Stimulated activated CD4-positive, alpha-beta T cell treated with anti-CD3 and anti-CD28 coated beads, TNF-alpha, amount 100 ng/mL, for 1 hour (primary cell): ENCODE data around the gene TNFAIP1.
A peak's percentile ranks its signal among the peaks of the same experiment; 100 is the strongest.

Experiments
- DNase-seq, 3 donors: peaks; one replicate each; pipeline ENCODE4 v3.0.0-alpha.2; 2020; ENCODE audit warnings: low read depth in 3 of 3, low spot score in 1 of 3

TNFAIP1 gene

DNA sequence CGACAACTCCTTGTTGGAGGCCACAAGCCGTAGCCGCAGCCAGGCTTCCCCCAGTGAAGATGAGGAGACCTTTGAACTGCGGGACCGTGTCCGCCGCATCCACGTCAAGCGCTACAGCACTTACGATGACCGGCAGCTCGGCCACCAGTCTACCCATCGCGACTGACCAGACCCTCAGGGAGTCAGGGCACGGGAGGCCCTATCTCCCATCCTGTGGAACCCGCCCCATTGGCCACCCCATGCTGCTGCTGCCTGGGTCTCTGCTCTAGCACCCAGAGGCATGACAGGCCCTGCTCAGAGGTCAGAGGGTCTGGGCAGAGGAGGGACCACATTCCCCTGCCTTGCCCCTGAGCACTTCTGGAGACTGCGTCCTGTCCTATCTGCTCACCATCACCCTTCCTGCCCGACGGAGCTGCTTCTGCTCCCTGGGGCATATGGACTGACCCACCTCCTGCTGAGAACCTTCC lies 8.9 kb downstream of the TNFAIP1 start:
- no peak for DNase-seq

DNA sequence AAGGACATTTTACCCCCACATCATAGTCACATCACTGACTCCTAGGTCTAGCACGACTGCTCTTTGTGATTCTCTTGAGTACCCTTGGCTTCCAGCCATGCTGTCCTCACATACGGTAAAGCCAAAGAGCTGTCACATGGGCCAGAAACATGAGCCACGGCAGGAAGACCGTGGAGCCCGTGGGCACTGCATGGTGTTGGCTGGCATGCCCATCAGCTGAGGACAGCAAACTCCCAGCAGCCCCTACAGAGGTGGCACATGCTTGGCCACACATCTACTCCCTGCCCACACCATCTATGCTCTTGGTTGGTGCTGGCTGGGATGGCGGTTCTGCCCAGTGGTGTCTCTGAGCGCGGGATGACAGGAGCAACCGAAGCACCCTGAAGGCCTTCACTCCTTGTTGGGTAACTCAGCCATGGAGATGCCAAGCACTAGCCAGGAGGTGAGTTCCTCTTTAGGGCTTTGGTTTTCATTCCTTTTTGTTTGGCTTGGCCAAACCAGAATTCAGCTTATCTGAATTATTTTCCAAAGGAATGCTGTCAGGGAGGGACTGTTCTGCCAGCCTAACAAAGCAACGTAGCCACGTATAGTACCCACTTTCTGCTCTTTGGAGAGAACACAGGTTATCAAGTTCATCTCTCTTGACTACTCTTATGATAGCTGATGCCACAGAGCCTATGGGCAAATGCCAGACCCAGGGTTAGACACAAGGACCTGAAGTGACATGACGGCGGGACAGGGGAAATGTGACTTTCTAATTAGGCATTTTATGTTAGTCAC lies 10.0 kb downstream of the TNFAIP1 start:
- no peak for DNase-seq

DNA sequence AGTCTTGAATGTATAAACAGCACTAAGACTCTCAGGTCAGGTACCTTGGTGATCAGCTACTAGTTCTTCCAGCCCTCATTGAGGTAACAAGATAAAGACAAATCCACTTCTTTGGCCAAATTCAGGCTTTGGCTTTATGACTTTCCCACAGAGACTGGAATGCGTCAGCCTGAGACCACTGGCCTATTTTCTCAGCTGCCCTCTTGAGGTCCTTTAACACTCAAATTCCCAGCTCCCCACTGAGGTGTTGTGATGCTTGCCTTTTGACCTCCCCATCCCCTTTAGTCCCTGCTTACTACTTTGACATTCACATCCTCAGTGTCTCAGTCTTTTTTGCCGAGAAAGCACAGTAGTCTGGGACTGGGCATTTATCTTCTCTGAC lies 10.6 kb downstream of the TNFAIP1 start:
- no peak for DNase-seq

DNA sequence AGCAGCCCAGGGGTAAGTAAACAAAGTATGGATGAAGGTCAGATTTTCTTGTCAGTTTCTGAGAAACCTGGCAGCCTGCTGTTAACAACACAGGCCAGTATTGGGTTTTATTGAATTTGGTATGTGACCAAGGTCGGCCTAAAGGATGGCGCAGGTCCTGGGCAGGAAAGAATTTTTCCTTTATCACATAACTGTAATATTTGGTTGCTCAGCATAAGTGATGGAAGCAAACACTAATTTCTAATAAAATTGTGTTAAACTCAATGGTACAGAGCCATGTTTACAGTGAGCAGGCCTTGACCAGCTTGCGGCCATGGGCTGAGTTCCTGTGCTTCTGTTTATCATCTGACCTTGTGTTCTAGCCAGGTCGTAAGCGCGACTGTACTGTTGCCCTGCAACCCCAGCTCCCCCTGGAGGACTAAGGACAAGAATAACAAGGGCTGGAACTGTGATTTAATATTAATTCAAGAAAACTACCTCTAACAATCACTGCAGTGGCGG lies 11.2 kb downstream of the TNFAIP1 start:
- no peak for DNase-seq

DNA sequence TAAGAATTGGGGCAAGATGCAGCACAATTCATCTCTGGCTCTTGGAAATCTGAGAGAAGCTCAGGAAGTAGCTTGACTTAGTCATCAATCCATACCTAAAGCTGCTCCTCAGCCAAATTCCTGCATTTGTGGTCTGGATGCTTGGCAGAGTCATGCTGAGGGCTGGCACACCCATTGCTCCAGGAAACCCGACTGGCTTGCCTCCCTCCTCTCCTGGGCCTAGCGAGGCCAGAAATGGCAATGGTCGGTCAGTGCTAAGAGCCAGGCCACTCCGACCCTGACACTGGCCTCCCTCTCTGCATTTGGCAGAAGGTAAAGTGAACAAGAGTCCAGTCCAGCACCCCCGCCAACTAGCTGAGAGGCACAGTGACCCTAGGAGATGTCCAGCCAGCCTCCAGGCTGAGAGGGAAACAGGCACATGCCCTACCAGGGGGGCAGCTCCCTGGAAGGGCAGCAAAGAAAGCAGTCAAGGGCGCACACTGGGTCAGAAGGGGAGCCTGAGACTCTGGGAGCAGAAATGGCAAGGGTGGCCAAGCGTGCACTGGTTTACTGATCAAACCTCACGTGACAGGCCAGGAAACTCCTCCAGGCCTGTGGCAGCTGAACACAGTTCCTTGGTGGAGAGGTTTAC lies 11.8 kb downstream of the TNFAIP1 start:
- no peak for DNase-seq

DNA sequence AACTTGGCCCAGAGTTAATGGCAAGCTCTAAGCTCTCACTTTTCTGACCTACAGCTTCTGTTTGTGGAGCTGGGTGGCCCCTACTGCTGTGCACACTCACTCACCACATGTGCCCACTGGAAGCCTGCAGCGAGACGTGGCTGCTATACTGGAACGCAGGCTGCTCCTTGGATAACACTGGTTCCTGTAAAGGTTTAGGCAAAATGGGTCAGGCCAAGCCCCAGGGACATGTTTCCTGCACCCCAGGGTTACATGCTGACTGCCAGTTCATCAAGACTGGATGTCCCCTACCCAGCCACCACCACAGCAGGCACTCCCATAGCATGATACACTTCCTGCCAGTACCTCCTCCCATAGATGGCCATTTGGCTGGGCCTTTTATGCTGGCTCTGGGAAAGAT lies 13.4 kb downstream of the TNFAIP1 start:
- no peak for DNase-seq

DNA sequence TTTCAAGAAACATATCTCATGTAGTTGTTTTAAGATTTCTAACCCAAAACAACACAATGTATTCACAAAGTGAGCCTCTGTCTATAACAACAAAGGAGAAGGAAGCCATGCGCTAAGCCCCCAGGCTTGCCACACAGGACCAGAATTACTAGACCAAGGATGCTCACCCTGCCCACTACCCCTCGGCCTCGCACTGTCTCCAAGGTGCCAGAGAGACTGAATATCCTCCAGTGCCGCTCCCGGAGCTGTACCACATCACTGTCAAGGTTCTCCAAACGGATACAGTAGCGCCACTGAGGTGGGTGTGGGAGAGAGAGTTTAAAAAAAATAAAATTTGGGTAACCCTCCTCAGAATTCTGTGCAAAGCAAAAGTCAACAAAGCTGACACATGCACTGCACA lies 14.7 kb downstream of the TNFAIP1 start:
- DNase-seq = no peak

DNA sequence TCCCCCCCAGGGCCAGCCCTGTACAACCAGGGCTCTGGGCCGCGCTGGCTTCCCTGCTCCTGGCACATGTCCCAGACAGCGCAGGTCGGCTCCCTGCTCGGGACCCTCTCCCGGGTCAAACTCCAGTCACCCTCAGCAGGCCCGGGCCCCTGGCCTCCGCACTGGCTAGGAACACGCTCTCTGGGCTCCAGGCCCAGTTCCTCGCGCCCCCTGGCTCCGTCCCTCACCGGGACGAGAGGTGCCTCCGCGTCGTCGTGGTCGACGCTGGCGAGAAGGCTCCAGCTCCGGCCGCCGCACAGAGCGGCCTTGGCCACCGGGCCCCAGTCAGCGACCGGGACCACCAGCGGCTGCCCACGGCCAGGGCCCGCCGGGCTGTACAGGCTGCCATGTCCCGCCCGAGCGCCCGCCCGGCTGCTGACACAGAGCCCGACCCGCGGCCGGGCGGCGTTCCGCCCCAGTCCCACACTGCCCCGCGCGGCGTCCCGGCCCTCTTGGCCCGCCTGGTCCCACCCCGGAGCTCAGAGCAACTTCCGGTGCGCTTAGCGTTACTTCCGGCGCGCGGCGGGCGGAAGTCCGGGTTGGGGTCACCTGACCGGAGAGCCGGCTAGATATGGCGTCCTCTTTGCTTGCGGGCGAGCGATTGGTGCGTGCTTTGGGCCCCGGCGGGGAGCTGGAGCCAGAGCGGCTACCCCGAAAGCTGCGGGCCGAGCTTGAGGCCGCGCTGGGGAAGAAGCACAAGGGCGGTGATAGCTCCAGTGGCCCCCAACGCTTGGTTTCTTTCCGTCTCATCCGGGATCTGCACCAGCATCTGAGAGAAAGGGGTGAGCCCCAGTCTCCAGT lies 21.7 kb downstream of the TNFAIP1 start, which contains the start of gene POLDIP2:
Gene POLDIP2 (minus strand): TSS at position 467 of the 840 bp plus-strand sequence. CDS start 79 bp downstream, at position 388.
- DNase-seq = peak; percentile 80 to 92 (median 91)

DNA sequence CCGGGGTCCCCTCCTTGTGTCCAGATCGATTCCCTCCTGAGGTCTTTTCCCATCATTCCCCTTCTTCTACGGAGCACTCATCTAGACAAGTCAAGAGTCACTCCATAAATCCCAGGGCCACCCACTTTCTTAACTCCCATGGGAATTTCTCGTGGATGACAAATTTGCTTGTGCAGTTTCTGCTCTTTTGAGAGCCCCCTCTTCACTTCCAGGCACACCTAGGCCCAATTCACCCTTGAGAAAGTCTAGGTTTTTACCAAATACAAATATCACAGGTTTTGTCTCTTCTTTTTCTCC lies 22.3 kb downstream of the TNFAIP1 start:
- no peak for DNase-seq

DNA sequence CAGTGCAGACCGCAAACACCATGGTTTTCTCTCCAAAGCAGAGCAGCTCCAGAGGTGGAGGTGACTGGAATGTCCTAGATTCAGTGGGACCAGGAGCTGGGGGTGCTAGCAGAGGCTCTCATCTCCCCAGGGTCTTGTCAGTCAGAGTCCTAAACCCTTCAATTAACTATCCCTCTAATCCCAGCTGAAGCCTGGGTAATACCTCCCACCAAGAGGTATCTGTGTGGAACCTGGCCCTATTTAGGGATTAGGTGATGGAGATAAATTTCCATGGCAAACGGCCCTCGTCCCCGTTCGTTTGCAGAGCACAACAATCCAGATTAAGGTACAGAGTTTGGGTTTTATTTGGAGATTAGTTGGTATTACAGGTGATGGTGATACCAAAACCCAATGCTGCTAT lies 27.6 kb downstream of the TNFAIP1 start:
- no peak for DNase-seq

DNA sequence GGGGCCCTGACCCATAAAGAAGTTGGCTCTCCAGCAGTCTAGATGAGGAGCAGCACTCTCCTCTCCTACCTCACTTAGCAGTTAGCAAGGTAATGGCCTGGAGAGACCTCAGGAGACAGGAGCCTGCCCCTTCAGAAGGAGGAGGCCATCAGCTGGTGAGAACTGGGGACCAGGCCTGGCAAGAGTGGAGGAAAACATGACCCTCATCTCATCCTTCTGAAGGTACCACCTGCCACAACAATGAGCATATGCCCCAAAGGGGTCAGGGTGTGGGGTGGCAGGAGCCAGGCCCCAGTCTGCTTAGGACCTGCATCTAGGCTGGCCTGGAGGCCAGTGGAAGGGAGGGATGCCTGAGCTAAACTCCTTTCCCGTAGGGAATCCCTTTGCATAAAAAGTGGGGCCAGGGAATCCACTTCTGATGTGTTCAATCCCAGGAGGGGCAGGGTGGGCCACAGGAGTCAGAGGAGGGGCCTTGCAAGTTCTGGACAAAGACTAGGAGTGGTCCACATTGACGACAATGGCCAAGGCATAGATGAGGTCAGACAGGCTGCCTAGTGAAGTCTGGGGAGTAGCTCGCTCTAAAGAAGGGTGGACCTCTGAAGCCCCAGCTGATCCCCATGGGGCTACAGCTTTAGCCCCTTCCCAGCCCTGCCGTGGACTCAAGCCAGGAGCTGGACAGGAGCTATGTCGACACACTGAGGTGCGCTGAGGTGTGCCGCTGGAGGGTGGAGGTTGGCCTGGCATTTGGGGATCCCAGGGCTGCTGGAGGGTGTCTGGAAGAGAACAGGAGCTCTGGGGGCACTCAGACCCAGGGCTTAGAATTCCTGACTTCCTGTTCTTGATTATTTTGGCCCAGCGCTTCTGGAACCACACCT lies 28.5 kb downstream of the TNFAIP1 start:
- DNase-seq = no peak

DNA sequence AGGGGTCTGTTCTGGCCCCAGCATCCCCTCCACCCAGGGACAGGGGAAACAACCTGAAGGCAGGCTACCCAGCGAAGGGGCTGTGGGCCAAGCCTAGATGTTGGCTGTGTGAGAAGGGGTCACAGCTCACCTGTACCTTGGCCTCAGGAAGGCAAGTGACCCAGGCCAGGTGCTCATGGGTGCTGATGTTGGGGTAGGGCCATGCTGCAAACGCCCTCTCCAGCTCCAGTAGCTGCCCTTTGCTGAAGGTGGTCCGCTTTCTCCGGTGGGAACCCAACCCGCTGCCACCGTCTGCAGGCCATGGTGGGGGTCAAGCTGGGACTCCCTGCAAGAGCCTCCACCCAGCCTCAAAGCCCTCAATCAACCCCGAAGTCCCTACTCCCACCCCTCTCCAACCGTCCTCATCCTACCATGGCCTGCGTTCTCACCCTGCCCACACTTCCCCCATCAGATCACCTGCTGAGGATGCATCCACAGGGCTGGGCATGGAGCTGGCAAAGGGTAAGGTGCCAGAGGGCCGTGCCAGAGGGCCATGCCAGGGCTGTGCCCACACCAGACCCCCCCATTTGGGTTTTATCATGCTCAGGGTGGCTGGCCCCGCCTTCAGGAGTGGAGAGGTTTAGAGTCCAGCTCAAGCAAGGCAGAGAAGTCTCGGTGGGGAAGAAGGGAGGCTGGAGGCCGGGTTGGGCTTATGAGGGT lies 29.3 kb downstream of the TNFAIP1 start, which contains the start of gene SEBOX:
Gene SEBOX (minus strand): TSS at position 535 of the 699 bp plus-strand sequence. CDS start 48 bp downstream, at position 487.
- no peak for DNase-seq

DNA sequence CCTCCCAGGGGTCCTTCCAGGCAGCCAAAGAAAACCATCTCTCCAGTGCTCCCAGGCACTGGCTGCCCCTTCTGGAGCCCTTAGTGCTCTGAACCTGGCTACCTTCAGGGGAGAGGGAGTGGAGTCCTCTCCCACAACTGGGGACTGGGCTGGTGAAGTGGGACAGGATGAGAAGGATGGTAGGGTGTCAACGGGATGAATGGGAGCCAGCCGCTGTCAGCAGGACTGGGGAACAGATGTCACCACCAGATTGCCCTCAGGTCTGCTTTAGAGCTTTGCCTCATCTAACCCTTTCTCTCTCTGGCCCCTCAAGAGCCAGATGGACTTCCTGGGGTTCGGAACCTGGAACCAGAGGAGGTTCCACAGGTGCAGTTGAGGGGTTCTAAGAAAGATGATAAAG lies 29.9 kb downstream of the TNFAIP1 start:
- DNase-seq = no peak

DNA sequence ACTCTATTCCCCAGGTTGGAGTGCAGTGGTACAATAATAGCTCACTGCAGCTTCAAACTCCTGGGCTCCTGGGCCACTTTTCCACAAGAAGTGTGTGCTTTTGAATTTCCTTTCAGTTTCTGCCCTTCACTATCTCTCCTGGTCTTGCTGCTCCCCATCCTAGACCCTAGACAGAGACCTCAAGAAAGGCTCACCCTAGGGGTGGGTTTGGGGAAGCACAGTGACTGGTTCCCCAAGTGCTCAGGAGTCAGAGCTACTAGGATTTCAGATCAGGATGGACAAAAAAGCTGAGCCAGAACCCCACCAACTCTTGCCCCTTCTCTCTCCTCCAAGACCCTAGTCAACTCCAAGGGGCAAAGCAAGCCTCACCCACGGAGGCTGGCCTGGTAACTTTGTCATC lies 31.0 kb downstream of the TNFAIP1 start:
- no peak for DNase-seq

DNA sequence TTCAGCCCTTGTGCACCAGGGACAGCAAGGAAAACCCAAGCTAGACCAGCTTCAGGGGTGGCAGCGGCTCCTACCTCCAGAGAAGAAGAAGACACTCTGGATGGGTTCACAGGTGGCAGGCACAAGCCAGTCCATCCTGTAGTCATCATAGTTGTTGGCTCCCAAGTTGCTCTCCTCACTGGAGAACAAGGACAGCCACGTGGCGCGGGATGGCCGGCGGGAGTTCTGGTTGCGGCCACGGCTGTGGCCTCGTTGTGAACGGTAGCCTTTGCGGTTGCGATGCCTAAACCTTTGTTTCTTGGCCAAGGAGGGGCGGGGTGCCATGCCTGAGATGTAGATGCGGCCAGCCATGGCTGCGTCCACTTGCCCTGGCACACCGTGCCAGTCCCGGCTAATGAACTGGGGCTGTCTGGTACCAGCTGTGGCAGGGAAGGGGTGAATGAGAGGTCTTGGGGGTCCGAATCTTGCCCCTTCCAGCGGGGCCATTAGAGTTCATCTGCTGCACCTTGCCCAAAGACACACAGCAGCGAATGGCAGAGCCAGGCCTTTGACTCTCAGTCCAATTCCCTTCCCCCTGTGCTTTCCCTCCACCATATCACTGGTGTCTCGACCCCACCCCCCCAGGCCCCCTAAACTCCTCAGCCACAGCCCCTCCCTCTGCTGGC lies 32.2 kb downstream of the TNFAIP1 start:
- DNase-seq = no peak

DNA sequence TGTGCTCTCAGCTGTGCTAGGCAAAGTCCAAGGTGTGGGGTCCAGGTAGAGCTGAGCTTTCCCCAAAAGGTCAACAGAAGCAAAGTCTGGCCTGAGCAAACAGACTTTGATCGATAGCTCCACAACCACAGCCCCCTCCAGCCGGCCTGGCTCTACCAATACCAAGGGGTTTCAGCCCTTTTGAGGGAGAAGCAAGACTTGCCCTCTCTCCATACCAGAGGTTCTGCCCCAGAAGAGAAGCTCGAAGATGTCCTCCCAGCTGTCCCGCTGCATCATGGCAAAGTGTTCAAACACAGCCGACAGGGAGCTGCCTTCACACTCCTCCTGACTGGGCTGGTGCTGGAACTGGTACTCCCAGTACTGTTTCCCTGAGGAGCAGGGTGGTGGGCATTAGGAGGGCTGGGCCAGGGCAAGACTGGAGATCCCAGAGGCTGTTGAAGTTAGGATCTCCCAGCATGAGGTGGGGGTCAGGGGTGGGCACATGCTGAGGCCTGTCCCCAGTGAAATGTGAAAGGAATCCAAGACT lies 32.8 kb downstream of the TNFAIP1 start:
- DNase-seq = no peak

DNA sequence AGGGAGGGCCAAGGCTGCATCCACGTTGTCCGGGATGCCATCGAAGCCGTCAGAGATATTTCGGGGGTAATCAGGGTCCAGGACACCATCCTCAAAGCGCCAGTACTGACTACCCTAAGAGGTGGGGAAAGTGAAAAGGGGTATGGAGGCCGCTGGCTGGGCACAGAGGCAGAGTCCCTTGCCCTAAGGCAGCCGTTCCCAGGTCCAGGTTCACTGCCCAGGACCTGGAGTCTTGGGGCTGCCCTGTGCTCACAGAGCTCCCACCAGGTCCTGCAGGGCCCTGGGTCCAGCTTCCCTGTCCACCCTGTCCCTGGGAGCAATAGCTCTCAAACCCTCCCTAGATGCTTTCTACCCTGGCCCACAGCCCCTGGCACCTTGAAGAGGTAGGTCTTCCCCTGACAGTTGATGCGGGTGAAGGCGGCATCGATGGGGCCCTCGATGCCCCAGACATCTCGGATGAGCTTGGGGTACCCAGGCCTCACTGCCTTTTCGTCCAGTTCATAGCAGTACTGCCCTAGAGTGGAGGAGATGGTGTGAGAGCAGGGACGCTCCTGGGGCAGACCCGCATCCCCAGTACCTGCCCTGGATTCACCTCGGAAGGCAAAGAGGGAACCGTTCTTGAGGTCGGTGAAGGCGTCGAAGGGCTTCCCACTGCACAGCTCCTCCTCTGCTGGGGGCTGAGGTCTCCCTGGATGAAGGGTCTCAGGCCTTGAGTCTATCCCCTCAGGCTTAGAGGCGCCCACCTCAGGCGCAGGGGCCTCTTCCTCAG lies 33.5 kb downstream of the TNFAIP1 start:
- no peak for DNase-seq

DNA sequence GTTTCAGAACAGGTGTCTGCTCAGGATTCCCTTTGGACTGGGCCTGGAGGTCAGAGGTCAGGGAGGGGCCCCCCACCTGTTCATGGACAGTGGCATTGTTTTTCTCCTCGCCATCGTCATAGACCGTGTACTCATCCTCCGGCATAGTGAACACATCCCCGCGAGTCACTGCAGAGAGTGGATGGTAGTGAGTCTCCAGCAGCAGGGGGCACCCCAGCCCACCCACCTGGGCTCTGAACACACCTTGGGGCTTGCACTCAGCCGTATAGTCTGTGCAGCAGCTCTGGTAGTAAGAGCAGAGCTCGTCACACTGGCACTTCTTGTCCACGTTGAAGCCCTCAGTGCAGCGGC lies 34.1 kb downstream of the TNFAIP1 start:
- DNase-seq = no peak
